Measurements from ENCODE around the gene UBE3A. TPM values are rescaled to one million over a fixed set of nuclear protein-coding genes. Genes with fewer than 3 reads are reported as not detected.
A peak's percentile ranks its signal among the peaks of the same experiment; 100 is the strongest.

Gene UBE3A
- total and polyA plus RNA-seq, 2 donors (not counting 1 experiment from before 2014, with no cell fraction given) = 13.4 to 135 TPM

DNA sequence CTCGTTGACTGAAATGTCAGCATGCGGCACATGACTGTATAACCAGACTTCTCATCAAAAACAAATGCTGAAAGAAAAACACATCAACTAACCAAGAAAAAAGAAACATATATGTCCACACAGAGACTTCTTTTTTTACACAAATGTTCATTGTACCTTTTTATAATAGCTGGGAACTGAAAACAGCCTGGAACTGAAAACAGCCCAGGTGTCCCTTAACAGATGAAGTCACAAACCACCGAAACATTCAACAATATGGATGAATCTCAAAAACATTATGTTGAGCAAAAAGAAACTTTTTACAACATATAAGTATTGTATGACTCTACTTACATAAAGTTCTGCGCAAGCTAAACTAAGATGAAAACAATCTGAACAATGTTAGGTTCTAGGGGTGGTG, 20.6 kb downstream of the UBE3A start:
- ATAC-seq (ENCODE audit: low read depth) = no peak
- H3K4me3 ChIP-seq (ENCODE audit: control extremely low read depth in 1 of 5, extremely low read depth in 1 of 5, insufficient read depth in 1 of 5, low read depth in 2 of 5, low read length in 4 of 5) = no peak overlapping the region
- H3K27ac ChIP-seq (ENCODE audit: low read length in 2 of 2) = no peak overlapping the region
- peak overlapping the region; percentile 4 for H3K4me3 Mint-ChIP-seq
- DNase-seq = no peak
- peaks cover 0 to 3% of the 10 kb centered on the region in 2 experiments for H3K36me3 ChIP-seq (replicated peaks in 1 of 2; ENCODE audit: control extremely low read depth in 1 of 2, control insufficient read depth in 1 of 2, extremely low read depth in 1 of 2, insufficient read depth in 2 of 2, low read length in 1 of 2)
- no peak overlapping the region for H3K4me2 ChIP-seq (replicated peaks; ENCODE audit: low read depth, low read length, poor library complexity, severe bottlenecking)
- H4K20me1 ChIP-seq (ENCODE audit: control insufficient read depth, insufficient read depth, low read length, poor library complexity, severe bottlenecking) = peaks cover 56% of the 10 kb centered on the region
- peaks cover 0 to 9% of the 10 kb centered on the region in 2 donors for H3K4me1 ChIP-seq (ENCODE audit: control insufficient read depth in 2 of 2, insufficient read depth in 2 of 2, low read length in 2 of 2)
- no peaks in the 10 kb centered on the region for H3K27me3 ChIP-seq (replicated peaks in 1 of 4; ENCODE audit: control extremely low read depth in 1 of 4, control insufficient read depth in 3 of 4, insufficient read depth in 4 of 4, low read length in 3 of 4)
- ChIA-PET POLR2A (no interaction called here), CTCF (no interaction called here)
- peaks cover 10% of the 10 kb centered on the region for H3K9me3 Mint-ChIP-seq (ENCODE audit: insufficient read depth)
- H3K27ac Mint-ChIP-seq = no peak overlapping the region
- no peak overlapping the region for H2AFZ ChIP-seq (ENCODE audit: insufficient read depth, low read depth, low read length, poor library complexity, severe bottlenecking)
- intact Hi-C loops (cut with micrococcal nuclease) = no loop called here
- no peak overlapping the region for H3K9ac ChIP-seq (ENCODE audit: low read length)
- no peaks in the 10 kb centered on the region for H3K27me3 Mint-ChIP-seq
- peaks cover 58% of the 10 kb centered on the region for H3K4me1 Mint-ChIP-seq
- TF ChIP-seq EZH2 (IDR thresholded peaks at IDR 0.05; ENCODE audit: borderline replicate concordance, insufficient read depth, low read depth, low read length, poor library complexity, severe bottlenecking) = no peak
- TF ChIP-seq, protein P1, sequence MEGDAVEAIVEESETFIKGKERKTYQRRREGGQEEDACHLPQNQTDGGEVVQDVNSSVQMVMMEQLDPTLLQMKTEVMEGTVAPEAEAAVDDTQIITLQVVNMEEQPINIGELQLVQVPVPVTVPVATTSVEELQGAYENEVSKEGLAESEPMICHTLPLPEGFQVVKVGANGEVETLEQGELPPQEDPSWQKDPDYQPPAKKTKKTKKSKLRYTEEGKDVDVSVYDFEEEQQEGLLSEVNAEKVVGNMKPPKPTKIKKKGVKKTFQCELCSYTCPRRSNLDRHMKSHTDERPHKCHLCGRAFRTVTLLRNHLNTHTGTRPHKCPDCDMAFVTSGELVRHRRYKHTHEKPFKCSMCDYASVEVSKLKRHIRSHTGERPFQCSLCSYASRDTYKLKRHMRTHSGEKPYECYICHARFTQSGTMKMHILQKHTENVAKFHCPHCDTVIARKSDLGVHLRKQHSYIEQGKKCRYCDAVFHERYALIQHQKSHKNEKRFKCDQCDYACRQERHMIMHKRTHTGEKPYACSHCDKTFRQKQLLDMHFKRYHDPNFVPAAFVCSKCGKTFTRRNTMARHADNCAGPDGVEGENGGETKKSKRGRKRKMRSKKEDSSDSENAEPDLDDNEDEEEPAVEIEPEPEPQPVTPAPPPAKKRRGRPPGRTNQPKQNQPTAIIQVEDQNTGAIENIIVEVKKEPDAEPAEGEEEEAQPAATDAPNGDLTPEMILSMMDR (IDR thresholded peaks at IDR 0.05) = no peak
- H3K79me2 ChIP-seq (ENCODE audit: control insufficient read depth, insufficient read depth, low read length) = peaks cover 99% of the 10 kb centered on the region
- WGBS (ENCODE audit: insufficient coverage) = 86% methylated on average over 1 of the region's 4 CpGs
- peaks cover 4 to 9% (median 6%) of the 10 kb centered on the region in 3 donors for H3K9me3 ChIP-seq (ENCODE audit: control extremely low read depth in 1 of 3, control insufficient read depth in 2 of 3, insufficient read depth in 1 of 3, low read length in 2 of 3)

DNA sequence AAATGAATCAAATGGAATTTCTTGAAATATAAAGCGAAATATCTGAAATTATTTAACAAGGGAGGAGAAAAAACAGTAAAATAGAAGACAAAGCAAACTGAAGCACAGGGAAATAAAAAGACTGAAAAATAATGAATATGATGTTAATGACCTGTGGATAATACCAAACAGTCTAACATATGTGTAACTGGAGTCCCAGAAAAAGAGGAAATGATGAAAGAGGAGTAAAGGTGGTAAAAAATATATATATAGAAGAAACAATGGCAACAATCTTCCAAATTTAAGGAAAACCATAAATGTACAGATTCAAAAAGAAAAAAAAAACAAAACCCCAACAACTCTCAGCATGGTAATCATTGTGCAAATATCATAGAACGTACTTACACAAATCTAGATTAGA, 21.2 kb downstream of the UBE3A start:
- ATAC-seq (ENCODE audit: low read depth) = no peak
- Histone ChIP-seq H4K20me1 (ENCODE audit: control insufficient read depth, insufficient read depth, low read length, poor library complexity, severe bottlenecking) (peaks cover 58% of the 10 kb centered on the region), H3K79me2 (ENCODE audit: control insufficient read depth, insufficient read depth, low read length) (peaks cover 100% of the 10 kb centered on the region), H3K36me3 (replicated peaks in 1 of 2; ENCODE audit: control extremely low read depth in 1 of 2, control insufficient read depth in 1 of 2, extremely low read depth in 1 of 2, insufficient read depth in 2 of 2, low read length in 1 of 2) (peaks cover 0 to 3% of the 10 kb centered on the region in 2 experiments), H3K9ac (ENCODE audit: low read length) (no peak overlapping the region), H3K27ac (ENCODE audit: low read length in 2 of 2) (no peak overlapping the region), H3K4me2 (replicated peaks; ENCODE audit: low read depth, low read length, poor library complexity, severe bottlenecking) (no peak overlapping the region), H3K4me3 (ENCODE audit: control extremely low read depth in 1 of 5, extremely low read depth in 1 of 5, insufficient read depth in 1 of 5, low read depth in 2 of 5, low read length in 4 of 5) (no peak overlapping the region), H3K27me3 (replicated peaks in 1 of 4; ENCODE audit: control extremely low read depth in 1 of 4, control insufficient read depth in 3 of 4, insufficient read depth in 4 of 4, low read length in 3 of 4) (no peaks in the 10 kb centered on the region), H3K9me3 (ENCODE audit: control extremely low read depth in 1 of 3, control insufficient read depth in 2 of 3, insufficient read depth in 1 of 3, low read length in 2 of 3) (peaks cover 4 to 9% (median 6%) of the 10 kb centered on the region in 3 donors), H3K4me1 (ENCODE audit: control insufficient read depth in 2 of 2, insufficient read depth in 2 of 2, low read length in 2 of 2) (peaks cover 0 to 9% of the 10 kb centered on the region in 2 donors), H2AFZ (ENCODE audit: insufficient read depth, low read depth, low read length, poor library complexity, severe bottlenecking) (no peak overlapping the region)
- H3K4me3 Mint-ChIP-seq = no peak overlapping the region
- POLR2A ChIA-PET = no interaction called here
- TF ChIP-seq, protein P1 (IDR thresholded peaks at IDR 0.05) = no peak
- no peak for TF ChIP-seq EZH2 (IDR thresholded peaks at IDR 0.05; ENCODE audit: borderline replicate concordance, insufficient read depth, low read depth, low read length, poor library complexity, severe bottlenecking)
- H3K9me3 Mint-ChIP-seq (ENCODE audit: insufficient read depth) = peaks cover 10% of the 10 kb centered on the region
- no CpG with 5 or more reads among the region's 2 CpGs for WGBS (ENCODE audit: insufficient coverage)
- intact Hi-C loops (cut with micrococcal nuclease) = no loop called here
- no peaks in the 10 kb centered on the region for H3K27me3 Mint-ChIP-seq
- H3K27ac Mint-ChIP-seq = no peak overlapping the region
- no peak for DNase-seq
- CTCF ChIA-PET = no interaction called here
- peaks cover 59% of the 10 kb centered on the region for H3K4me1 Mint-ChIP-seq
